SJCRH30 (cell line): ENCODE results near the gene ZG16B. TPM values are rescaled to one million over a fixed set of nuclear protein-coding genes. Genes with fewer than 3 reads are reported as not detected.

Source experiments
- DNase-seq, 2 experiments: peaks; one replicate each; pipeline ENCODE4 v3.0.0-alpha.2; 2015 to 2020
- H3K27ac ChIP-seq: fragments of 250-450 bp; sonication (Bioruptor Pico); 2 replicates; pipeline ENCODE4 v1.5.1; 2020; ENCODE audit warnings: mild to moderate bottlenecking, moderate library complexity
- H3K27me3 ChIP-seq: fragments of 250-450 bp; sonication (Bioruptor Pico); 2 replicates; pipeline ENCODE4 v1.5.1; 2020; ENCODE audit warnings: mild to moderate bottlenecking, moderate library complexity
- H3K36me3 ChIP-seq: fragments of 250-450 bp; sonication (Bioruptor Pico); 2 replicates; pipeline ENCODE4 v1.5.1; 2020; ENCODE audit warnings: mild to moderate bottlenecking, moderate library complexity
- H3K4me1 ChIP-seq: fragments of 250-450 bp; sonication (Bioruptor Pico); 2 replicates; pipeline ENCODE4 v1.5.1; 2020; ENCODE audit warnings: mild to moderate bottlenecking, moderate library complexity
- H3K4me3 ChIP-seq: fragments of 250-450 bp; sonication (Bioruptor Pico); 2 replicates; pipeline ENCODE4 v1.5.1; 2020; ENCODE audit warnings: mild to moderate bottlenecking, moderate library complexity
- H3K9me3 ChIP-seq: fragments of 250-450 bp; sonication (Bioruptor Pico); replicated peaks from 2 replicates; pipeline ENCODE4 v1.5.1; 2020; ENCODE audit warnings: mild to moderate bottlenecking, moderate library complexity
- total RNA-seq: library from RNA; depleted of rRNA; stranded (reverse); fragments of >200 nt; shearing (Covaris generic); gene quantifications from 2 replicates; pipeline ENCODE4 v1.2.3, GENCODE V29; 2014; rRNA removed

The ZG16B gene, protein sequence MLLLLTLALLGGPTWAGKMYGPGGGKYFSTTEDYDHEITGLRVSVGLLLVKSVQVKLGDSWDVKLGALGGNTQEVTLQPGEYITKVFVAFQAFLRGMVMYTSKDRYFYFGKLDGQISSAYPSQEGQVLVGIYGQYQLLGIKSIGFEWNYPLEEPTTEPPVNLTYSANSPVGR
- total RNA-seq: not detected in 2 replicates

GRCh38 chr16:2829501-2830354, at the start of gene ZG16B:
ZG16B (plus strand) TSS chr16:2830303; CDS start chr16:2830442, 139 bp downstream.
- Histone ChIP-seq H3K4me1 (no peaks in the 10 kb centered on the region), H3K27me3 (peaks cover 11% of the 10 kb centered on the region; the same call in 1 of the 2 replicates), H3K9me3 (no peaks in the 10 kb centered on the region), H3K27ac (no peak within 1 kb of the TSS), H3K4me3 (no peak within 1 kb of the TSS), H3K36me3 (no peaks in the 10 kb centered on the region)
- no peak for DNase-seq

DNA sequence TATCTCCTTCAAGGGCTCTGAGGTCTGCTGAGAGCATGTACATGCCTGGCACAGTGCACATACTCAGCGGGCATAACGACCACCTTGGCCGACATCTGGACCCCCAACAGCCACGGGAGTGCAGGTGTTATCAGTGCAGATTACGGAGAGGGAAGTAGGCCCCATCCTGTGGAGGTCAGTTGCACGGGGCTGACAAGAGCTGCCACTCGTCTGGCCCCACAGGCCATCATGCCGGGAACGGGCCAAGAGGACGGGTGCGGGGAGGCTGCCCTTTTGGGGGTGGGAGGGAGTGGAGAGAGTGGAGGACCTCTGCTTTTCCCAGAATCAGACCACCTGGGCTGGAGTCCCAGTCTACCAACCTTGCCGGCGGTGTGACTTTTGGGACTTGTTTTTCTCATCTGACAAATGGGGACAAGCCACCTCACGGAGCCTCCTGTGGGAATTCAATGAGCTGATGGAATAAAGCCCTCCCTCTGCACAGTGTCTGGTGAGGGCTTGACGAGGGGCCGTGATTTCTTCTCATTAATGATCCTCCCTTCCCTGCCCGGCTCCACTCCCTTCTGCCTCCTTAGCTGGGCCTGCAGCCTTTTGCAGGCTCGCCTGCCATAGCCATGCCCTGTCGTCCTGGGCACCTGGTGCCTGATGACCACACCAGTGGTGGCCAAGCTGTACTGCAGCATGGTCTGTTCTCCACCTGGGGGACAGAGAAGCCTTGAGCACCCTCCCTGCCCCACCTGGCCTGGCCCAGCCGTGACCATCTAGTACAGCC, 47.3 kb upstream of the ZG16B start:
- Histone ChIP-seq H3K27me3 (no peaks in the 10 kb centered on the region), H3K4me3 (no peak overlapping the region), H3K4me1 (0 out of 2 replicates have a peak, but pooled peaks cover 3% of the 10 kb centered on the region), H3K27ac (no peak overlapping the region), H3K36me3 (no peaks in the 10 kb centered on the region), H3K9me3 (no peaks in the 10 kb centered on the region)
- no peak for DNase-seq

- Histone ChIP-seq H3K9me3 (no peaks in the 10 kb centered on the region), H3K36me3 (no peaks in the 10 kb centered on the region), H3K27ac (no peak overlapping the region), H3K27me3 (no peaks in the 10 kb centered on the region), H3K4me3 (no peak overlapping the region), H3K4me1 (no peaks in the 10 kb centered on the region)
- DNase-seq: no peak
Observed at GRCh38 chr16:2783581-2784357, 46.3 kb upstream of the ZG16B start.

GRCh38 chr16:2784358-2785100, 45.6 kb upstream of the ZG16B start:
- no peaks in the 10 kb centered on the region for H3K36me3 ChIP-seq
- H3K27ac ChIP-seq: no peak overlapping the region
- H3K4me3 ChIP-seq: no peak overlapping the region
- H3K4me1 ChIP-seq: no peaks in the 10 kb centered on the region
- no peak for DNase-seq
- no peaks in the 10 kb centered on the region for H3K9me3 ChIP-seq
- no peaks in the 10 kb centered on the region for H3K27me3 ChIP-seq

DNA sequence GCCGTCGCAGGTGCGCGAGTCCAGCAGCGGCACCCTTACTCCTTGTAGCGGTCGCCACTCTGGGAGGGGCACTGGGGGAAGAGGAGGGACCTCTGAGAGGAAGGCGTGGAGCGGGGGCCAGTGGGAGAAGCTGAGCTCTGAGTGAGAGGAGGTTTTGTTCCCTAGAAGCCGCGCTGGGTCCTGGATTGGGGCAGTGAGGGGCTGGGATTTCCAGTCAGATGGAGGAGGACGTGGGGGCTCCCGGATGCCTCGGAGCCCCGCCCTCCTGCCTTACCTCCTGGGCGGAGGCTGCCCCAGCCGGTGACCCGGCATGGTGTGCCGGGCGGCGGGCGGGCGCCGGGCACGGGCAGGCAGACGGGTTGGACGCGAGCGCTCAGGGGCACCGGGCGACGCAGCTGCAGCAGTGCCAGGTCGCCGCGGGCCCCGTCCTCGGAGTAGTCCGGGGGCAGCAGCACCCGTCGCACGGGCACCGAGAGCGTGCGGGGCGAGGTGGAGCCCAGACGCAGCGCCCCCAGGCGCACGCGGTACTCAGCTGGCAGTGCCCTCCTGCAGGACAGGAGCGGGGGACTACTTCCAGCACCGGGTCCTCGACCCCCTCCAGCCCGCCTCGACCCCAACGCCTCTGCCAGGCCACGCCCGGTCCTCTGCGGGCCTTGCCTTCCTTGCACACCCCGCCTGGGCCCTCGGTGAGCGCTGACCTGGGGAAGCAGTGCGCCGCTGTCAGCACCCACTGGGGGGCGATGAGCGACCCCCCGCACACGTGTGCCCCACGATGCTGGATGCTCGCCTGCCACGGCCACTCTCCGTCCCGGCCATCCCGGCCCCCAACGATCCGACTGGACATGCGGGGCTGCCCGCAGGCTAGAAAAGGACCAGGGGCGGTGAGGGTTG, 44.8 kb upstream of the ZG16B start:
- Histone ChIP-seq H3K4me1 (no peaks in the 10 kb centered on the region), H3K27me3 (no peaks in the 10 kb centered on the region), H3K36me3 (no peaks in the 10 kb centered on the region), H3K27ac (no peak overlapping the region), H3K9me3 (no peaks in the 10 kb centered on the region), H3K4me3 (no peak overlapping the region)
- no peak for DNase-seq

GRCh38 chr16:2786061-2786825, 43.9 kb upstream of the ZG16B start:
- DNase-seq: no peak
- H3K27me3 ChIP-seq: no peaks in the 10 kb centered on the region
- H3K4me1 ChIP-seq: no peaks in the 10 kb centered on the region
- H3K4me3 ChIP-seq: no peak overlapping the region
- H3K9me3 ChIP-seq: no peaks in the 10 kb centered on the region
- H3K36me3 ChIP-seq: no peaks in the 10 kb centered on the region
- no peak overlapping the region for H3K27ac ChIP-seq

DNA sequence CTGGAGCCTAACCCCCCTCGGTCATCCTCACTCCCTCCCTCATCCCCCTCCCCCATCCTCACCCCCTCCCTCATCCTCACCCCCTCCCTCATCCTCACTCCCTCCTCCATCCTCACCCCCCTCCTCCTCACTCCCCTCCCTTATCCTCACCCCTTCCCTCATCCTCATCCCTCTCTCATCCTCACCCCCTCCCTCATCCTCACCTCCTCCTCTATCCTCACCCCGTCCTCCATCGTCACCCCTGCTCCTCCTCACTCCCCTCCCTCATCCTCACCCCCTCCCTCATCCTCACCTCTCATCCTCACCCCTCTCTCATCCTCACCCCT, 43.3 kb upstream of the ZG16B start:
- Histone ChIP-seq H3K27ac (no peak overlapping the region), H3K27me3 (no peaks in the 10 kb centered on the region), H3K9me3 (no peaks in the 10 kb centered on the region), H3K4me3 (no peak overlapping the region), H3K4me1 (no peaks in the 10 kb centered on the region), H3K36me3 (no peaks in the 10 kb centered on the region)
- no peak for DNase-seq

DNA sequence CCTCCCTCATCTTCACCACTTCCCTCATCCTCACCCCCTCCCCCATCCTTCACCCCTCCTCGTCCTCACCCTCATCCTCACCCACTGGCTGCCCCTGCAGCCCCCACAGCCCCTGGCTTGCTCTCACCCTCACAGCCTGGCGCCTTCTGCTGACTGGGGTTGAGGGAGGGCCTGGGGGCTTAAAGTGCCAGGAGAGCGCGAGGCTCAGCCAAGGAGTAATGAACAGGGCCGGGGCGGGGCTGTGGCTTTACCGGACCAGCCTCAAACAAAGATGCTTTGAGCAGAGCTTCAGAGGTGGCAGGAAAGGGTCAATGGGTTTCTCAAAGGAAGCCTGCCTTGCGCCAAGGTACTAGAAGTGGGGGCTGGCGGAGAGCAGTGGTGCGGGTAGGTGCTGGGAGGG, 42.7 kb upstream of the ZG16B start, which contains the start of gene PRSS33:
TSS of gene PRSS33 (minus strand) at position 155 of the 400 bp plus-strand sequence. CDS start 1,013 bp downstream, outside the sequence.
- Histone ChIP-seq H3K4me3 (no peak within 1 kb of the TSS), H3K27me3 (no peaks in the 10 kb centered on the region), H3K4me1 (no peaks in the 10 kb centered on the region), H3K36me3 (no peaks in the 10 kb centered on the region), H3K9me3 (no peaks in the 10 kb centered on the region), H3K27ac (no peak within 1 kb of the TSS)
- DNase-seq: no peak

DNA sequence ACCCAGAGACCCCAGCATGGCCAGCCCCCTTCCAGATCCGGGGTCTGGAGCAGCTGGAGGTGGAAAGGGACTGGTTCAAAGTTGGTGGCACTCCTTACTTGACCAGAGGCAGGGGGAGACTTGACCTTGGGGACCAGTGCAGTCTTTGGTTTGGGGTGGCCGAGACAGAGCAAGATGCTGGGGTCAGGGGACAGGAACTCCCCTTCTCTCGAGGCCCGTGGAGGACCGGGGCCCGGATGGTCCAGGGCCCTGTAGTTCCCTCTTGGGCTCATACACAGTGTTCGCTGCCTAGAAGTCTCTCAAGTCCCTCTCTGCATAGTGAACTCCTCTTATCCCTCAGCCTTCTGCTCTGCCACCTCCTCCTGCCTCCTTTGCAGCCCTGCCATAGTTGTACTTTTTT, 42.1 kb upstream of the ZG16B start:
- no peak for DNase-seq
- no peak overlapping the region for H3K27ac ChIP-seq
- H3K4me3 ChIP-seq: no peak overlapping the region
- H3K9me3 ChIP-seq: no peaks in the 10 kb centered on the region
- H3K27me3 ChIP-seq: no peaks in the 10 kb centered on the region
- no peaks in the 10 kb centered on the region for H3K36me3 ChIP-seq
- H3K4me1 ChIP-seq: no peaks in the 10 kb centered on the region

DNA sequence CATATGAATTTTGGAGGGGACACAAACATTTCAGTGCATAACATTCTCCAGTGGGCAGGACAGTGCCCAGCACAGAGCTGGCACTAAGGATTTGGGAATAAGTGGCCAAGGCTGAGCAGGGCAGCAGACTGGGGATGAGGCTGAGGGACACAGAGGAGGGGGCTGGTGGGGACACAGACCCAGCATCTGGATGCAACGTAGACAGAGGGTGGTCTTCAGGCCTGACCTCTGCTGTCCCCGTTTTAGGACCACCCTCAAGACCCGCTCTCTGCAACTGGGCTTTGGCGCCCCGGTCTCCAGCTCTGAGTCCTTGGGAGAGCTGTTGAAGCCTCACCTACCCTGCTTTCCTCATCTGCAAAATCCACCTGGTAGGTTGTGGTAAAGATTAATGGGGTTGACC, 39.5 kb upstream of the ZG16B start:
- no peak overlapping the region for H3K4me3 ChIP-seq
- 0 out of 2 replicates have a peak, but pooled peaks cover 4% of the 10 kb centered on the region for H3K27me3 ChIP-seq
- no peak overlapping the region for H3K27ac ChIP-seq
- H3K36me3 ChIP-seq: no peaks in the 10 kb centered on the region
- H3K9me3 ChIP-seq: no peaks in the 10 kb centered on the region
- no peaks in the 10 kb centered on the region for H3K4me1 ChIP-seq
- DNase-seq: no peak

- Histone ChIP-seq H3K27me3 (0 out of 2 replicates have a peak, but pooled peaks cover 4% of the 10 kb centered on the region), H3K4me3 (no peak overlapping the region), H3K36me3 (no peaks in the 10 kb centered on the region), H3K27ac (no peak overlapping the region), H3K9me3 (no peaks in the 10 kb centered on the region), H3K4me1 (no peaks in the 10 kb centered on the region)
- DNase-seq: no peak
Observed at GRCh38 chr16:2791174-2791573, 38.9 kb upstream of the ZG16B start.

DNA sequence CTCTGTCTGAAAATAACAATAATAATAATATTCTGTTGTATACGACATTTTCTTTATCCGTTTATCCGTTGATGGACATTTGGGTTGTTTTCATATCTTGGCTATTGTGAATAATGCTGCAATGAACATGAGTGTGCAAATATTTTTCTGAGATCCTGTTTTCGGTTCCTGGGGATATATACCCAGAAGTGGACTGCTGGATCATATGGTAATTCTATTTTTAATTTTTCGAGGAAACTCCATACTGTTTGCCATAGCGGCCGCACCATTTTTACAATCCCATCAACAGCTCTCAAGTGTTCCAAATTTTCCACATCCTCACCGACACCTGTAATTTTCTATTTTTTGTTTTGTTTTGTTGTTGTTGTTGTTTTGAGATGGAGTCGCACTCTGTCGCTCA, 37.2 kb upstream of the ZG16B start:
- no peaks in the 10 kb centered on the region for H3K36me3 ChIP-seq

More for the DNA sequence above, 37.2 kb upstream of the ZG16B start:
- no peaks in the 10 kb centered on the region for H3K4me1 ChIP-seq
- H3K4me3 ChIP-seq: no peak overlapping the region
- DNase-seq: no peak
- H3K27me3 ChIP-seq: 0 out of 2 replicates have a peak, but pooled peaks cover 4% of the 10 kb centered on the region
- no peaks in the 10 kb centered on the region for H3K9me3 ChIP-seq
- no peak overlapping the region for H3K27ac ChIP-seq
